ENCODE data around the gene RNFT2. TPM values are rescaled to one million over a fixed set of nuclear protein-coding genes. Genes with fewer than 3 reads are reported as not detected.

The RNFT2 gene
- polyA plus RNA-seq, 1 donor from 2014 or later, result 20.6 TPM

GRCh38 chr12:116700066-116700465 lies 38.0 kb upstream of the RNFT2 start:
- H3K9ac ChIP-seq (ENCODE audit: low read length), result no peak overlapping the region
- no peak overlapping the region for H3K4me2 ChIP-seq (ENCODE audit: low read length)
- no peaks in the 10 kb centered on the region for H3K79me2 ChIP-seq (replicated peaks; ENCODE audit: insufficient read depth, low read length)
- no peaks in the 10 kb centered on the region for H3K9me2 ChIP-seq (ENCODE audit: insufficient read depth, low read length)
- no peak overlapping the region for H3K27ac ChIP-seq (ENCODE audit: low read length)
- H3K4me3 ChIP-seq (ENCODE audit: low read length), result no peak overlapping the region
- TF ChIP-seq, protein P1, sequence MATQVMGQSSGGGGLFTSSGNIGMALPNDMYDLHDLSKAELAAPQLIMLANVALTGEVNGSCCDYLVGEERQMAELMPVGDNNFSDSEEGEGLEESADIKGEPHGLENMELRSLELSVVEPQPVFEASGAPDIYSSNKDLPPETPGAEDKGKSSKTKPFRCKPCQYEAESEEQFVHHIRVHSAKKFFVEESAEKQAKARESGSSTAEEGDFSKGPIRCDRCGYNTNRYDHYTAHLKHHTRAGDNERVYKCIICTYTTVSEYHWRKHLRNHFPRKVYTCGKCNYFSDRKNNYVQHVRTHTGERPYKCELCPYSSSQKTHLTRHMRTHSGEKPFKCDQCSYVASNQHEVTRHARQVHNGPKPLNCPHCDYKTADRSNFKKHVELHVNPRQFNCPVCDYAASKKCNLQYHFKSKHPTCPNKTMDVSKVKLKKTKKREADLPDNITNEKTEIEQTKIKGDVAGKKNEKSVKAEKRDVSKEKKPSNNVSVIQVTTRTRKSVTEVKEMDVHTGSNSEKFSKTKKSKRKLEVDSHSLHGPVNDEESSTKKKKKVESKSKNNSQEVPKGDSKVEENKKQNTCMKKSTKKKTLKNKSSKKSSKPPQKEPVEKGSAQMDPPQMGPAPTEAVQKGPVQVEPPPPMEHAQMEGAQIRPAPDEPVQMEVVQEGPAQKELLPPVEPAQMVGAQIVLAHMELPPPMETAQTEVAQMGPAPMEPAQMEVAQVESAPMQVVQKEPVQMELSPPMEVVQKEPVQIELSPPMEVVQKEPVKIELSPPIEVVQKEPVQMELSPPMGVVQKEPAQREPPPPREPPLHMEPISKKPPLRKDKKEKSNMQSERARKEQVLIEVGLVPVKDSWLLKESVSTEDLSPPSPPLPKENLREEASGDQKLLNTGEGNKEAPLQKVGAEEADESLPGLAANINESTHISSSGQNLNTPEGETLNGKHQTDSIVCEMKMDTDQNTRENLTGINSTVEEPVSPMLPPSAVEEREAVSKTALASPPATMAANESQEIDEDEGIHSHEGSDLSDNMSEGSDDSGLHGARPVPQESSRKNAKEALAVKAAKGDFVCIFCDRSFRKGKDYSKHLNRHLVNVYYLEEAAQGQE (IDR thresholded peaks at IDR 0.05; ENCODE audit: borderline replicate concordance), result no peak
- TF ChIP-seq EP300 (conservative IDR thresholded peaks at IDR 0.05; ENCODE audit: poor library complexity, severe bottlenecking) (no peak), MXI1 (conservative IDR thresholded peaks at IDR 0.05; ENCODE audit: poor library complexity, severe bottlenecking) (no peak), TAF1 (IDR thresholded peaks at IDR 0.05; ENCODE audit: low read depth) (no peak), RAD21 (conservative IDR thresholded peaks at IDR 0.05) (no peak), SMC3 (conservative IDR thresholded peaks at IDR 0.05; ENCODE audit: poor library complexity) (no peak)
- no peaks in the 10 kb centered on the region for H3K36me3 ChIP-seq (ENCODE audit: insufficient read depth, low read length)
- H3K9me3 ChIP-seq (ENCODE audit: low read length), result no peaks in the 10 kb centered on the region
- H3K27me3 ChIP-seq (ENCODE audit: insufficient read depth, low read depth, low read length), result no peaks in the 10 kb centered on the region
- peaks cover 3% of the 10 kb centered on the region for H3F3A ChIP-seq (ENCODE audit: insufficient read depth, low read length, poor library complexity, severe bottlenecking)
- no peaks in the 10 kb centered on the region for H4K20me1 ChIP-seq (ENCODE audit: insufficient read depth)
- H2AFZ ChIP-seq (ENCODE audit: low read depth, low read length), result no peak overlapping the region

DNA sequence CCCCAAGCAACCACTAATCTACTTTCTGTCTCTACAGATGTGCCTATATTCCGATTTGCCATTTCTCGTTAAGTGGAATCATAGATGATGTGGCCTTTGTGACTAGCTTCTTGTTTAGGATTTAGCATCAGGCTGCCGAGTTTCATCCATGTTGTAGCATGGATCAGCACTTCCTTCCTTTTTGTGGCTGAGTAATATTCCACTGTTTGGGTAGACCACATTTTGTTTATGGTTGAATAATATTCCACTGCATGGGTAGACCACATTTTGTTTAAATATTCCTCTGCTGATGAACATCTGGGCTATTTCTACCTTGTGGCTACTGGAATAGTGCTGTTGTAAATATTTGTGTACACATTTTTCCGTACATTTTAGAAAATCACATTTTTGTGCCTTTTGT lies 36.7 kb upstream of the RNFT2 start:
- no peak overlapping the region for H3K9ac ChIP-seq (ENCODE audit: low read length)
- H3F3A ChIP-seq (ENCODE audit: insufficient read depth, low read length, poor library complexity, severe bottlenecking), result peaks cover 3% of the 10 kb centered on the region
- H3K4me3 ChIP-seq (ENCODE audit: low read length), result no peak overlapping the region
- no peaks in the 10 kb centered on the region for H4K20me1 ChIP-seq (ENCODE audit: insufficient read depth)
- H2AFZ ChIP-seq (ENCODE audit: low read depth, low read length), result no peak overlapping the region
- no peaks in the 10 kb centered on the region for H3K27me3 ChIP-seq (ENCODE audit: insufficient read depth, low read depth, low read length)
- H3K79me2 ChIP-seq (replicated peaks; ENCODE audit: insufficient read depth, low read length), result no peaks in the 10 kb centered on the region
- H3K9me2 ChIP-seq (ENCODE audit: insufficient read depth, low read length), result no peaks in the 10 kb centered on the region
- no peaks in the 10 kb centered on the region for H3K36me3 ChIP-seq (ENCODE audit: insufficient read depth, low read length)
- H3K27ac ChIP-seq (ENCODE audit: low read length), result no peak overlapping the region
- no peak overlapping the region for H3K4me2 ChIP-seq (ENCODE audit: low read length)
- H3K9me3 ChIP-seq (ENCODE audit: low read length), result no peaks in the 10 kb centered on the region
- TF ChIP-seq TAF1 (IDR thresholded peaks at IDR 0.05; ENCODE audit: low read depth) (no peak), MXI1 (conservative IDR thresholded peaks at IDR 0.05; ENCODE audit: poor library complexity, severe bottlenecking) (no peak), EP300 (conservative IDR thresholded peaks at IDR 0.05; ENCODE audit: poor library complexity, severe bottlenecking) (no peak), RAD21 (conservative IDR thresholded peaks at IDR 0.05) (no peak), POLR2AphosphoS5 (IDR thresholded peaks at IDR 0.05) (no peak), SMC3 (conservative IDR thresholded peaks at IDR 0.05; ENCODE audit: poor library complexity) (no peak), EZH2 (IDR thresholded peaks at IDR 0.05; ENCODE audit: borderline replicate concordance, insufficient read depth, low read length, poor library complexity, severe bottlenecking) (no peak)
- TF ChIP-seq, protein P2, sequence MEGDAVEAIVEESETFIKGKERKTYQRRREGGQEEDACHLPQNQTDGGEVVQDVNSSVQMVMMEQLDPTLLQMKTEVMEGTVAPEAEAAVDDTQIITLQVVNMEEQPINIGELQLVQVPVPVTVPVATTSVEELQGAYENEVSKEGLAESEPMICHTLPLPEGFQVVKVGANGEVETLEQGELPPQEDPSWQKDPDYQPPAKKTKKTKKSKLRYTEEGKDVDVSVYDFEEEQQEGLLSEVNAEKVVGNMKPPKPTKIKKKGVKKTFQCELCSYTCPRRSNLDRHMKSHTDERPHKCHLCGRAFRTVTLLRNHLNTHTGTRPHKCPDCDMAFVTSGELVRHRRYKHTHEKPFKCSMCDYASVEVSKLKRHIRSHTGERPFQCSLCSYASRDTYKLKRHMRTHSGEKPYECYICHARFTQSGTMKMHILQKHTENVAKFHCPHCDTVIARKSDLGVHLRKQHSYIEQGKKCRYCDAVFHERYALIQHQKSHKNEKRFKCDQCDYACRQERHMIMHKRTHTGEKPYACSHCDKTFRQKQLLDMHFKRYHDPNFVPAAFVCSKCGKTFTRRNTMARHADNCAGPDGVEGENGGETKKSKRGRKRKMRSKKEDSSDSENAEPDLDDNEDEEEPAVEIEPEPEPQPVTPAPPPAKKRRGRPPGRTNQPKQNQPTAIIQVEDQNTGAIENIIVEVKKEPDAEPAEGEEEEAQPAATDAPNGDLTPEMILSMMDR (IDR thresholded peaks at IDR 0.05; ENCODE audit: poor library complexity, severe bottlenecking), result no peak
- TF ChIP-seq, protein P1 (IDR thresholded peaks at IDR 0.05; ENCODE audit: borderline replicate concordance), result no peak

All from neural cell (in vitro differentiated cells).